Right kidney (tissue), 1 donor: ENCODE data around the gene LRCH4.

Source experiments
- DNase-seq: peaks from one replicate; pipeline ENCODE4 v3.0.0-alpha.2; 2016

LRCH4 gene

DNA sequence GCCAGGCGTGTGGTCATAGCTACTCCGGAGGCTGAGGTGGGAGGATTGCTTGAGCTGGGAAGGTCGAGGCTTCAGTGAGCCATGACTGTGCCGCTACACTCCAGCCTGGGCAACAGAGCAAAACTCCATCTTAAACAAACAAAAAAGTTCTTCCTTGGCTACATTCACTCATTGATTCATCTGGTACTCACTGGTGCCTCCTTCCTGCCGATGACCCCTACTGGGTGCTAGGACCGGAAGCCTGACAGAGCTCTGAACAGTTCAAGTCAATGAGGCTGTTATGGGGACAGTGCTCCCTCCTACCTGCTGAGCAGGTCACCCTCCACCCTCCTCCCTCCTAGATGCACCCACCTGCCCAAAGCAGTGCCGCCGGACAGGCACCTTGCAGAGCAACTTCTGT is 21.2 kb upstream of the LRCH4 start:
- no peak for DNase-seq

DNA sequence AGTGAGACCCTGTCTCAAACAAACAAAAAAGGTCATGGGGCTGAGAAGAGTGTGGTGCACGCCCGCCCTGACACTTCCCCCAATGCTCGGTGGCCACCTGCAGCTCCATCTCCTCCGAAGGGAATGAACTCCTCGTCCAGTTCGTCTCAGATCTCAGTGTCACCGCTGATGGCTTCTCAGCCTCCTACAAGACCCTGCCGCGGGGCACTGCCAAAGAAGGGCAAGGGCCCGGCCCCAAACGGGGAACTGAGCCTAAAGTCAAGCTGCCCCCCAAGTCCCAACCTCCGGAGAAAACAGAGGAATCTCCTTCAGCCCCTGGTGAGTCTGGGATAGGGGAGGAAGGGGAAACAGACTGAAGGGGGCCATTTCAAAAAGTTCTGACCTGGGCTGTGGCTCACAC is 20.4 kb upstream of the LRCH4 start:
- no peak for DNase-seq

DNA sequence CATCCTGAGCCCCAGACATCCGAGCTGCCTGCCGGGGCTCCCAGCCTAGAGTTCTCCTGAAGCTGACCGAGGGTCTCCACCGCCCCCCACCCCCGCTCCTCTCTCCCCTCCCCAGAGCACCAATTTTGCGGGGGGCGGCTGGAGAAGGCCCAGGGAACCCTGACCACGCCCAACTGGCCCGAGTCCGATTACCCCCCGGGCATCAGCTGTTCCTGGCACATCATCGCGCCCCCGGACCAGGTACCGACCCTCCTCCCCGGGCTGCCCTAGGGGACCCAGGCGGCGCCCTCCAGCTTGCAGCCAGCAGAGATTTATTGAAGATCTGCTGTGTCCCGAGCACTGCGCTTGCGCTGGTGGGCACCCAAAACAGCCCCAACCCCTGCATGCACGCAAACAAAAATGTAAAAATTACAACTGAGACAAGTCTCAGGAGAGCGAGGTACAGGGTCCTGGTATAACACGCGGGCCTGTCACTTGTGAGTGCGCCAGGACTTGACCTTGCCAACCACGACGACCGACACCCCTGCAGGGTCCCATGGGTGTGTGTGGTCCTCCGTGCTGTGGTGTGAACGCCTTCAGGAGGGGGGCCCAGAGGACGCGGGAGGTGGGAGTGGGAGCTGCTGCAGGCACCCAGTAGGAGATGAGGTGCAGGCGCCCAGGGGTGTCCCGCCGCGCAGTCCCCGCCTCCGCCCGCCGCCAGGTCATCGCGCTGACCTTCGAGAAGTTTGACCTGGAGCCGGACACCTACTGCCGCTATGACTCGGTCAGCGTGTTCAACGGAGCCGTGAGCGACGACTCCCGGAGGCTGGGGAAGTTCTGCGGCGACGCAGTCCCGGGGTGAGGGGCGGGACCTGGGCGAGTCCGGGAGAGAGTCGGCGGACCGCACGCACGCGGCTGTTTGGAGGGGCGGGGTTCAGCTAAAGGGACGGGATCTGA is 19.3 kb upstream of the LRCH4 start:
- DNase-seq: peak; percentile 55

DNA sequence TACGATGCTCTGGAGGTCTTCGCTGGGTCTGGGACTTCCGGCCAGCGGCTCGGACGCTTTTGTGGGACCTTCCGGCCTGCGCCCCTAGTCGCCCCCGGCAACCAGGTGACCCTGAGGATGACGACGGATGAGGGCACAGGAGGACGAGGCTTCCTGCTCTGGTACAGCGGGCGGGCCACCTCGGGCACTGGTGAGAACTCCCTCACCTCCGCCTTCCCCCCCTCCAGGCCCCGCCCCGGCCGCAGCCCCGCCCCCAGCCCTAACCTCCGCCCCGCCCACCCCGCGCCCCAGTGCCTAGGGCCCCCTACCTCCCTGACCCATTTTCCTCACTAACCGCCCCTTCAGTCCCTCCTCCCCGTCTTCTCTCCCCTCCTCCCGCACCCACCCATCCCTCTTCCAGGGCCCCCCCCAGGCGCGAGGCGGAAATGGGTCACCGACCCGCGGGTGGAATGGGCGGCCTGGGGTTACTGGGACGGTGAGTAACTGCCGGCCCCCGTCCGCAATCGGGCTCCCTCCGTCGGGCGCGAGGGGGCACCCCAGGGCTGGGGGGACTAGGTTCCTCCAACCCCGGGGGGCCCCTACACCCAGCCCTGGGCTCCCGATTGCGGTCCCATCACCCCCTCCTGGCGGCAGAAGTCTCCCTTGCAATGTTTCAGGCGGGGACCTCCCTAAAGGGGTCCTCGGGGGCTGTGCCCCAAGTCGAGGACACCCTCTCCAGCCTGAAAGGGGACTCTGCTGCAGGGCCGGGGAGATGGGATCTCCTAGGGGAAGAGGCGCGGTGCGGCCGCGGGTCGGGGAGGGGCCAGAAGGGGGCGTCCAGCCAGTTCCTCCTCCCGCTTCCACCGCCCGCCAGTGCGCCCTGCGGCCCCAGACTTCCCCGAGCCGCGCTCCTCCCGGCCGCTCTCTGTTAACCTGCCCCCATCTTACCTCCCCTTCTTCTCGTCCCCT is 18.4 kb upstream of the LRCH4 start:
- peak; percentile 74 for DNase-seq

DNA sequence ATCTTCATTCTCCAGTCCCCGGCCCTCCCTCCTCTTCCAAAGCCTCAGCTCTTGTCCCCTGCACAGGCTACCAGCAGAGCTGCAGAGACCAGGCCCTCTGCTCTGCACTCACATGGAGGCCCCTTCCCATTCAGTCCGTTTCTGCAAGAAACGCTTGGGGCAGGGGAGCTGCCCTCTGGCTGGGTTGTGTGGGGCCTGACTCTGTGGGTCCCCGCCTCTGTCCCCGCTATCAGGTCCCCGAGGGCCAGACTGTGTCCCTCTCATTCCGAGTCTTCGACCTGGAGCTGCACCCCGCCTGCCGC is 17.7 kb upstream of the LRCH4 start:
- DNase-seq: peak; percentile 81

DNA sequence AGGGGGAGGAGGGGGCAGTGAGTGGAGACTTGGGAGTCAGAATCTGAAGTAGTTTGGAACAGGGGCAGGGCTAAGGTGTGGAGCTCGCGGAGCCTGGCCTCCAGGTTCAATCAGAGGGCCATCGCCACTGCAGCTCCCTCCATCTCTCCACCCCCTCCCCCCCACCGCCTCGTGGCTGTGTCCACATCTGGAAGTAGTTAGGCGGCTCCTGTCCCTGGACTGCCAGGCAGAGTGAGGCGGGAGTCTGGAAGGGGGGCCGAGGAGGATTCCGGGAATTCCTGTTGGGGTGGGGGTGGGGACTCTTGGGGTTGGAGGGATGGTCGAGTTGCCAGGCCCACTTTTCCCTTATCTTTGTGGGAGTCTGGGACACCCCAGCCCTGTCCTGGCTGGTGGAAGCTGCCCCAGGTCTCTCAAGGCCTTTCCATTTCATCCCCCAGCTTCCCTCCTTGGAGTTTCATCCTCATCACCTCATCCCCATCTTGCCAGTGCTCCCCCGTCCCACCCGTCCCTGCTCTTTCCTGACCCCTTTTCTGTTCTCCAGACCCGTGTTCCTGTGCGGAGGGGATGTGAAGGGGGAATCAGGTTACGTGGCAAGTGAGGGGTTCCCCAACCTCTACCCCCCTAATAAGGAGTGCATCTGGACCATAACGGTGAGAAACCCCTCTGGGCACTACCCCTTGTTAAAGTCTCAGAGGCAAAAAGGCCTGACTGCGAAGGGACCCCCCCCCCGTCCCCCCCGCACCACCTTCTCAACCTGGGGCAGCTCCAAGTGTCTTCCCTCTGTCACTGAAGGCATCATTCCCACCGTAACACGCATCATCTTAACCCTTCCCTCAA is 17.2 kb upstream of the LRCH4 start:
- DNase-seq: peak; percentile 47

DNA sequence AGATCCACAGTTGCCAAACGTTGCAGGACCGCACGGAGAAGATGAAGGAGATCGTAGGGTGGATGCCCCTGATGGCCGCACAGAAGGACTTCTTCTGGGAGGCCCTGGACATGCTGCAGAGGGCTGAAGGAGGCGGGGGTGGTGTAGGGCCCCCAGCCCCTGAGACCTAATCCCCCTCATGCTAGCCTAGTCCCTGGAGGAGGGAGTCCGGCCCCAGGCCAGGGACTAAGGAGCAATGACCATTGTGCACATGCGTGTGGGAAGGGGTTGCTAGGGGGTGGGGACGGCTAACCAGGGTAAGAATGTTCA is 14.8 kb upstream of the LRCH4 start:
- DNase-seq: no peak

DNA sequence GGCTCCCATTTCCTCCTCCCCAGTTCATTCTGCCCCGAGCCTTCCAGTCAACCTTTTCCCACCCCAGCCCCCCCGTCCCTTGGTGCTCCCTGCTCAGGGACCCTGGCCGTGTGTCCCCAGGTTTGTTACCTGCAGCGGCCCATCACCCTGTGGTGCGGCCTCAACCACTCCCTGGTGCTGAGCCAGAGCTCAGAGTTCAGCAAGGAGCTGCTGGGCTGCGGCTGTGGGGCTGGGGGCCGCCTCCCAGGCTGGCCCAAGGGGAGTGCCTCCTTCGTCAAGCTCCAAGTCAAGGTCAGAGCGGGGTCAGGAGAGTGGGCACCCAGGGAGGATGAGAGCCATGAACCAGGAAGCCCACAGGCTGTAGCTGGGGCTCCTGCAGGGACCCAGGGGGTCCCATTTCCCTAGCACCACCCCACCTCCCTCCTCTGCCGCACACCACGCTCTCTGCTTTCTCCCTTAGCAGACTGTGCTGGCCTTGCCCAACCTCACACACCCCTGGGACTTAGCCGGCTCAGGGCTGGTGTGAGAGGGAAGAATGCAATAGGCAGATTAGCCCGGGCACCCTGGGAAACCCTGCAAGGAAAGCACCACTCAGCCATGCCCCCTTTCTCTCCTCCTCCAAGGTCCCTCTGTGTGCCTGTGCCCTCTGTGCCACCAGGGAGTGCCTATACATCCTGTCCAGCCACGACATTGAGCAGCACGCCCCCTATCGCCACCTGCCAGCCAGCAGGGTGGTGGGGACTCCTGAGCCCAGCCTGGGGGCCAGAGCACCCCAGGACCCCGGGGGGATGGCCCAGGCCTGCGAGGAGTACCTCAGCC is 14.2 kb upstream of the LRCH4 start:
- DNase-seq: no peak

DNA sequence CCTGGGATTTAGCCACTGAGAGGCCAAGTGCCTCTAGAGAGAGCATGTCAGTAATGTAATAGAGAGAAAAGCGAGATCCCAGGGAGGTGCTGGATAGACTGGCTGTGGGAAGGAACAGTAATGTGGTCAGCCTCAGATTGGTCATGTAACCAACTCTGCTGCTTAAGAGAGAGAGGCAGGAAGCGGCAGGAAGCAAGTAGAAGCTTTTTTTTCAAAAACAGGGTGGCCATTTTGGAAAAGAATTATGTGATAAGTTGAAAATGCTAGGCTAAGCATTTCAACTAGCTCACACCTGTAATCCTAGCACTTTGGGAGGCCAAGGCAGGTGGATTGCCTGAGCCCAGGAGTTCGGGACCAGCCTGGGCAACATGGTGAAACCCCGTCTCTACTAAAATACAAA is 12.5 kb upstream of the LRCH4 start:
- no peak for DNase-seq

DNA sequence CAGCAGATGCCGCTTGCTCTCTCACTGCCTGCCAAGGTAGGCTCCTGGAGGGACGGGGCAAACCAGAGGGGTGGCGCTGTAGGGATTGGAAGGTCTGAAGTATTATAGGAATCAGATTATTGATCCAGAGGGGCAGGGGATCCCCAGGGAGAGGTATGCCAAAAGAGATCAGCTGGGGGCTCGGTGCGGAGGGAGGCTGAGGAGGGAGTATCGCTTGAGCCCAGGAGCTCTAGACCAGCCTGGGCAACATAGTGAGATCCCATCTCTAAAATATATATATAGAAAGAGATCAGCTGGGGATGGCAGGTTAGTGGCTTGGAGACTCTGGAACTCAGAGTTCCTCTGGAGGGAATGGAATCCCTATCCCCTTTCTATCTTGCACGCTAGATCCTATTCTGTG is 9.3 kb upstream of the LRCH4 start:
- DNase-seq: no peak

DNA sequence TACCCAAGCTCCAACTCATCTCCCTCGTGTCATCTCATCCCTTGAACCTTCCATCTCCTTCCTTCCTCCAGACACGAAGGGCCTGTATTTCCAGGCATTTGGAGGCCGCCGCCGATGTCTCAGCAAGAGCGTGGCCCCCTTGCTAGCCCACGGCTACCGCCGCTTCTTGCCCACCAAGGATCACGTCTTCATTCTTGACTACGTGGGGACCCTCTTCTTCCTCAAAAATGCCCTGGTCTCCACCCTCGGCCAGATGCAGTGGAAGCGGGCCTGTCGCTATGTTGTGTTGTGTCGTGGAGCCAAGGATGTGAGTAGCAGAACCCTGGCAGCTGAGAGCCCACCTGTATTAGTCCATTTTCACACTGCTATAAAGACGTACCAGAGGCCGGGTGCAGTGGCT is 5.7 kb upstream of the LRCH4 start:
- no peak for DNase-seq

DNA sequence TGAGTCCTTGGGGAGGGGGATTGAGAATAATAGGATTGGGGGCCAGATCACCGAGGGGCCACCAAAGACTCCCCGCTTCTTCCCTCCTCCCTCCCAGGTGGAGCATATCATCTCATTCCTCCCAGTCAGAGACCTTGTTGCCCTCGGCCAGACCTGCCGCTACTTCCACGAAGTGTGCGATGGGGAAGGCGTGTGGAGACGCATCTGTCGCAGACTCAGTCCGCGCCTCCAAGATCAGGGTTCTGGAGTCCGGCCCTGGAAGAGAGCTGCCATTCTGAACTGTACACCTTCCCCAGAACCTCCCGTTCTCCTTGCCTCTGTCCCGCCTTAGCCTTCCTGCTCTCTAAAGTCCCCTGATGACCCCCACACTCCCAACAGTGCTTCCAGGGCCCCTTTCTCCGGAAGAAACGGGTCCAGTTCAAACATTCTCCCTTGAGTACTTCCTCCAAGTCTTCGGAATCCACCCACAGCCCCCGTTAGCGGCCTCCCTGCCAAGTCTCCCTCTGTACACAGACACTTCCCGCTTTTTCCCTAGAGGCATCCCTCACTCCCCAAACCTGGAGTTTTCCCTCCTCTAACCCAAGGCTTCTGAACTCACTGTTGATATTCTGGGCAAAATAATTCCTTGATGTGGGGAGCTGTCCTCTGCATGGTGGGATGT is 4.3 kb upstream of the LRCH4 start:
- DNase-seq: peak; percentile 44

DNA sequence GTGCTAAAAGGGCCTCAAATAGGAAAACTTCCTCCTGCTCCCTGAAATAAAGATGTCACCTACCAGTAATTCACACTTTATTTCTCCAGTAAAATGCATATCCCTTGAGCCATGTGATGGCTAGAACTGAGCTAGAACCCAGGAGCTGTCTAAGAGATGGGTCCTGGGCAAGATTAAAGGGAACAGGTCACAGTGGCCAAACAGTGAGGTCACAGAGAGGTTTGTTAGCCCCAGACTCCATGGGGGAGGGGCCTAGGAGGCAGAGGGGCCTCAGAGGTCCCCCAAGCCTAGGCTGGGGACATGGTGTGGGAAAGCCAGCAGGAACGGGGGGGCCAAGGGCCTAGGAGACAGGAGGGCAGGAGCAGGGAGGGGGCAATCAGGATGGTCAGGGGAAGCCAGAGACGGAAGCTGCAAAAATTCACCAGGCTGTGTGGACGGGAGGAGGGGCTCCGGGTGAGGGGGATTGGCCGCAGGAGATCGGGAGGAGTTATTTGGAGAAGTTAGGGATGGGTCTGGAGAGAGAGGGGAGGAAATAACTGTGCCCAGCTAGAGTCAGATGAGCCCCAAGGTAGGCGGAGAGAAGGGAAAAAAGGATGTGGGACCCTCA is 3.5 kb upstream of the LRCH4 start:
- DNase-seq: no peak

DNA sequence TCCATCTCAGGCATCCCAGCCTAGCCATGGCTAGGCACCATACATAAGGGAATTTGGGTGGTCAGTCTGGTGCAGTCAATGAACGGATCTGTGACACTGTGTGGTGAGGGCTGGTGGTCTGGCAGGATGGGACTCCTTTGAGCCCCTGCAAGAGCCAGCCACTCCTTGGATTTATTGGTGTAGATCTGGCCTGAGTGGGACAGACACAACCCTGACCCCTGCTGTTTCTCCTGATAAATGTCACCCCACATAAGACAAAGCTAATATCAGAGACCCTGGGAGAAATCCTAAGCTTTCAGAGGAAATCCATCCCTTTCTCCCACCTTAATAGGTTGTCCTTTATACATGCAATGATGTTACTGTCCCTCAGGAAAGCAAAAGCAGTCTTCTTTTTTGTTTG is 2.5 kb upstream of the LRCH4 start:
- DNase-seq: no peak

DNA sequence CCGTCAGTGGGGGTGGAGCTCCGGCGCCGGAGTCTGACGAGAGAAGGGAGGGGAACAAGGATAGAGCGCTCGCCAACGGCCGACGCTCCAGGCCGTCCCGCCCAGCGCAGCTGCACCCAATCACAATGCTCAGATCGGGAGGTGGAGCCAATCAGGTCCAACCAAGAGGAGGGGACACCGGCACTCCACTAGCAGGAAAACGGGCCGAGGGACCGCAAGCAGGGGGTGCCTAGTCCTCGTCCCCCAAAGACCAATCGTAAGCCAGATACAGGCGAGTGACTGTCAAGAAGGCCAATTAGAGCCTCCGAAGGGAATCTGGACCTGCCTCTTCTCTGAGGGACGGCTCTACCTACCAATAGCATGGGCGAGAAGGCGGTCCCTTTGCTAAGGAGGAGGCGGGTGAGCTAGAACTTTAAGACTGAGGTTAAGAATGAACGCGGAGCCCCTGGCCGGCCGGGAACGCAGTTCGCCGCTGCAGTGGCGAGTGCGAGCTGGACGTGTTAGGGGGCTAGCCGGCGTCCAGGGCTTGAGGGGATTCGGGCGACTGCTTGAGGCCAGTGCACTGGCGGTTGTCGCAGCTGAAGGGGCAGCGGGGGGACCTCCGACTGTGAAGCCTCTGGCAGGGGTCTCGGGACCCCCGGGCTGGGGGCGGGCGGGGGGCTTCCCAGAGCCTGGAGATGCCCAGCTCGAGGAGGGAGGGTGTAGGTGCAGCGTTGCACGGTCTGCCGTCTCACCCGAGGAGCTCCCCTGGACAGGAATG is 517 bp upstream of the LRCH4 start, which contains the start of gene FBXO24:
Gene FBXO24, plus strand, starts transcription at position 63 of the 760 bp plus-strand sequence. Its CDS starts 298 bp downstream, at position 361.
- DNase-seq: peak; percentile 95

DNA sequence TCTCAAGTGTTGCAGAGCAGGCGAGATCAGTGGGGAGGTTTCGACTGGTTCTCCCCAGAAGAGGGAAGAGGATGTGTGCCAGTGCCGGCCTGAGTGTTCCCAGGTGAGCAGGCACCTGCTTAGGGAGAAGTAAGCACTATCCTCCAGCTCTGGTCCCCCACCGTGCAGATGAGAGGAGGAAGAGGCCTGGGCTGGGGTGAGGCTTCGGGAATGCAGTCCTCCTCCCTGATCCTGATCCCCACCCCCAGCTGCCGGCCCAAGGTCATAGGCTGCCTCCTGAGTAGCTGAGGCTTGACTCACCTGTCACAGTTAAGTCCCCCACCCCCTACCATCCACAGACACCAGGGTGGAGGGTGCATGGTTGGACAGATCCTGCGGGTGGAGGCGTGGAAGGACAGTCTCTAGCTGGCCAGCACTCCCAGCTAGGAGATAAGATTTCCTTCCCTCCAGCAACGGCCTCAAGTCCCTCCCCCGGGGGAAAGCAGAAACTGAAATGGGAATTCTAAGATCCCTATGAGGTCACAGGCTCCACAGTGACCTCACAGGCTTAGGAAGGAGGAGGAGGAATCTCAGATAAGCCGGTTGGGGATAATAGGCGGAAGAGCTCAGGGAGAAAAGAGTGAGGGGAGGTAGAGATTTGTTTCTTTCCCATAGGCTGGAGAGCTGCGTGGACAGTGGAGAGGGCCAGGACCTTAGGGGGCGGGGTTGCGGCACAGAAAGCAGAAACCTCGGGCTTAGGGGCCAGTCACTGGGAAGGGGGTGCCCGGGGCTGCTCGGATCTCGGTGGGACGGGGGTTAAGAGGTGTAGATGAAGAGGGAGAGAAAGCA is 1.0 kb downstream of the LRCH4 start:
- DNase-seq: peak; percentile 57

DNA sequence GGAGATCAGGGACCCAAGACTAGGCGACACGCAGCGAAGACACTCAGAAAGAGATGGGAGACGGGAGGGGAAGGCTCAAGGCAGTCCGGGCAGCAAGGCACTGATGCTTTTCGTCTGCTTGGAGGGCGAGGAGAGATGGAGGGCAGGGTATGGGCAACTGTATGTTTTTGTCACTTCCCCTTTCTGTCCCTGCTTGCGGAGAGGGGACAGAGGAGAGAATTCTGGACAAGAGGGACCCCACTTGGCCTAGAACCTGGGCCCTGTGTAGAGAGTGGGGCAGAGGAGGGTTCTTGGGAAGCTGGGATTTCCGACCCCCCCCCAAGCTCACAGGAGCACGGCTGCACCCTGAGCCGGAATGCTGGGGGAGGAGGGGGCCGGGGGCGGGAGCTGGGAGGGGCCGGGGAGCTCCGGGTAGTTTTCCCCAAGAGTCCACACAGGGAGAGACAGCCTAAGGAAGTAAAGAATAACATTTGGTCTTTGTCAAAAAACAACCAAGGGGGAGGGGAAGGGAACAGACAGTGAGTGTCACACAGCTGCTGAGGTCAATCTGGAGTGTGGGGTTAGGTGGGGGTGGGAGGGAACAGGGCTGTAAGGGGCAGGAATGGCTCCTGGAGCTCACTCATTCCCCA is 1.8 kb downstream of the LRCH4 start:
- no peak for DNase-seq
